Measurements from ENCODE around the gene ZMIZ2. TPM values are rescaled to one million over a fixed set of nuclear protein-coding genes. Genes with fewer than 3 reads are reported as not detected.
A peak's percentile ranks its signal among the peaks of the same experiment; 100 is the strongest.

ZMIZ2 gene
- total and polyA plus RNA-seq, 2 of the 8 experiments (the other 6 are each of a cell fraction or from before 2014, with no cell fraction given), result 24.4 to 66.4 TPM

DNA sequence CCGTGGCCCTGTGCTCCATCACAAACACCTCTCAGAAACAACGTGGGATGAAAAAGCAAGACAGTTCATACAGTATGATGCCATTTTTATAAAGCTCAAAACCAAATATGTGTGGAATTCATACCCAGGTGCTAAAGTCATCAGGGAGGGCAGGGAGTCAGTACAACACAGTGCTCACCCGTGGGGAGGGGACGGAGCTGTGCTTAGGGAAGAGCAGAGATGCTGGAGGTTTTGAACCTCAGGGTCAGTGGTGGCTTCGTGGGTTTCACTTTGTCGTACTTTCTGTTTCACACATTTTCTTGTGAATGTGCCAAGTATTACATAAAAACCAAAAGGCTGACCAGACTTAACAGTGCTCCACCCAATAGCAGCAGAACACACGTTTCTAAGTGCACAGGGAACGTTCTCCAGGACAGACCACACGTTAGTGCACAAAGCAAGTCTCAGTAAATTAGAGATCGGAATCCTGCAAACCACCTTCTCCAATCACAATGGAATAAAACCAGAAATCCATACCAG, 21.2 kb downstream of the ZMIZ2 start:
- Histone ChIP-seq H3K23me2 (ENCODE audit: low read depth, low read length) (no peaks in the 10 kb centered on the region), H4K91ac (replicated peaks; ENCODE audit: insufficient read length, low read length) (no peak overlapping the region), H4K5ac (ENCODE audit: insufficient read length, low read depth, low read length) (no peak overlapping the region), H3K36me3 (ENCODE audit: control insufficient read depth in 2 of 4, insufficient read depth in 4 of 4, low read length in 3 of 4) (peaks cover 9 to 30% (median 18%) of the 10 kb centered on the region in 4 experiments; a peak in 6 of 8 replicates), H4K20me1 (replicated peaks in 1 of 2; ENCODE audit: control insufficient read depth in 1 of 2, insufficient read depth in 2 of 2, low read length in 2 of 2) (peaks cover 0 to 5% of the 10 kb centered on the region in 2 experiments), H3K27ac (ENCODE audit: low read depth, low read length) (no peak overlapping the region), H3K4me2 (ENCODE audit: insufficient read depth in 1 of 2, low read depth in 2 of 2, low read length in 2 of 2) (no peak overlapping the region), H2BK20ac (ENCODE audit: low read length) (no peak overlapping the region), H2BK5ac (ENCODE audit: low read depth, low read length) (no peak overlapping the region), H4K8ac (ENCODE audit: extremely low read depth, insufficient read depth, low read length) (no peak overlapping the region), H3K4ac (replicated peaks; ENCODE audit: insufficient read length, low read depth, low read length) (no peak overlapping the region), H2BK120ac (replicated peaks; ENCODE audit: low read depth, low read length) (no peak overlapping the region), H3K9me3 (ENCODE audit: insufficient read depth in 2 of 2, low read depth in 1 of 2, low read length in 1 of 2) (no peaks in the 10 kb centered on the region; a peak in 1 of 4 replicates), H3K9ac (replicated peaks in 1 of 4; ENCODE audit: extremely low read depth in 1 of 4, low read depth in 3 of 4, low read length in 3 of 4) (no peak overlapping the region), H3K4me3 (ENCODE audit: extremely low read depth in 1 of 4, insufficient read depth in 2 of 4, low read depth in 3 of 4, low read length in 4 of 4) (no peak overlapping the region), H3K4me1 (replicated peaks in 1 of 4; ENCODE audit: control insufficient read depth in 3 of 4, insufficient read depth in 4 of 4, low read length in 3 of 4) (peaks cover 0 to 4% (median 0%) of the 10 kb centered on the region in 4 experiments; a peak in 1 of 7 replicates), H2BK12ac (ENCODE audit: low read depth, low read length) (no peak overlapping the region), H3K14ac (ENCODE audit: insufficient read length) (no peak overlapping the region), H3K79me2 (ENCODE audit: control insufficient read depth in 1 of 2, insufficient read depth in 2 of 2, low read length in 2 of 2) (no peaks in the 10 kb centered on the region), H2AFZ (ENCODE audit: low read length) (no peak overlapping the region), H3K23ac (ENCODE audit: insufficient read length) (no peak overlapping the region), H2BK15ac (ENCODE audit: low read length) (no peak overlapping the region), H2AK5ac (ENCODE audit: low read depth, low read length) (no peak overlapping the region), H3K79me1 (ENCODE audit: low read depth, low read length) (no peaks in the 10 kb centered on the region; the same call in 1 of the 2 replicates), H3K56ac (replicated peaks; ENCODE audit: insufficient read length, low read depth, low read length) (no peak overlapping the region), H3K18ac (ENCODE audit: extremely low read depth, low read length) (no peak overlapping the region), H3K27me3 (replicated peaks in 1 of 4; ENCODE audit: control insufficient read depth in 3 of 4, extremely low read depth in 1 of 4, insufficient read depth in 3 of 4, low read length in 3 of 4) (no peaks in the 10 kb centered on the region)
- ChIA-PET CTCF (ENCODE audit: partially characterized antibody) (interaction anchor here (1.0 to 1.6 kb wide), 3 partner anchors 13 to 368 kb away, joined by 3 read pairs; no protein-coding TSS in a partner anchor), POLR2A (ENCODE audit: partially characterized antibody) (interaction anchor here (0.8 to 7.7 kb wide), 12 partner anchors 13 to 213 kb away, joined by 3 to 30 read pairs (median 4); partner anchors contain the start of genes OGDH, PPIA, TMED4 and ZMIZ2)
- TF ChIP-seq SP1 (IDR thresholded peaks at IDR 0.05; ENCODE audit: low read depth, low read length) (no peak), POLR2A (IDR thresholded peaks at IDR 0.05; ENCODE audit: control extremely low read depth in 1 of 2, low read depth in 2 of 2, low read length in 2 of 2) (0 out of 3 replicates have a peak, but pooled peaks of 1 of the 2 experiments have one; percentile 4), NRF1 (IDR thresholded peaks at IDR 0.05; ENCODE audit: low read depth, low read length) (no peak)
- DNase-seq (ENCODE audit: low read depth in 1 of 2, low spot score in 2 of 2) (no peak), FAIRE-seq (no peak)
- WGBS, 2 experiments (ENCODE audit: extremely low coverage in 1 of 2, insufficient coverage in 1 of 2, insufficient read length in 1 of 2, insufficient replicate concordance in 2 of 2, low coverage in 1 of 2, low lambda C conversion rate in 2 of 2, missing lambda C conversion rate in 1 of 2), result 80% methylated on average over 10 of the region's 10 CpGs; no CpG with 5 or more reads in 1 of the 2 experiments

Data from H1 (cell line).